Kidney (tissue), 14 donors: ENCODE results near the gene EVA1A. TPM values are rescaled to one million over a fixed set of nuclear protein-coding genes. Genes with fewer than 3 reads are reported as not detected.

Source experiments
- DNase-seq, 5 donors: peaks; one replicate each; pipeline ENCODE4 v3.0.0-alpha.2; 2013 to 2020
- FAIRE-seq: peaks from 2 replicates; lab custom pipeline; 2012; peaks lifted over from hg19 to GRCh38; lab: Jason Lieb, UNC
- H3K27ac ChIP-seq, 2 donors: one replicate each; pipeline ENCODE4 v1.7.0; 2013; ENCODE audit warnings: low read depth in 2 of 2, low read length in 2 of 2, inconsistent platforms in 1 of 2
- H3K27me3 ChIP-seq: one replicate; pipeline ENCODE4 v1.7.1; 2013; ENCODE audit warnings: low read length, inconsistent platforms; ENCODE audit not compliant: control insufficient read depth, insufficient read depth
- H3K36me3 ChIP-seq, 3 donors: one replicate each; pipeline versions ENCODE4 v1.7.0 to v1.7.1; 2013; ENCODE audit warnings: low read length in 3 of 3, control low read depth in 1 of 3, inconsistent platforms in 1 of 3; ENCODE audit not compliant: insufficient read depth in 3 of 3, control insufficient read depth in 2 of 3
- H3K4me1 ChIP-seq, 3 donors: one replicate each; pipeline versions ENCODE4 v1.7.0 to v1.7.1; 2013; ENCODE audit warnings: low read length in 3 of 3, inconsistent platforms in 1 of 3, low read depth in 1 of 3; ENCODE audit not compliant: control insufficient read depth in 2 of 3, insufficient read depth in 2 of 3
- H3K4me3 ChIP-seq, 3 donors: one replicate each; pipeline versions ENCODE4 v1.7.0 to v1.8.1; 2013; ENCODE audit warnings: low read length in 3 of 3, control low read depth in 1 of 3, inconsistent platforms in 1 of 3
- H3K9ac ChIP-seq, 3 donors: one replicate each; pipeline versions ENCODE4 v1.7.0 to v1.7.1; 2013; ENCODE audit warnings: low read length in 3 of 3, control low read depth in 1 of 3, inconsistent platforms in 1 of 3
- H3K9me3 ChIP-seq, 3 donors: one replicate each; pipeline versions ENCODE4 v1.7.0 to v1.7.1; 2013; ENCODE audit warnings: low read length in 3 of 3, control low read depth in 1 of 3, inconsistent platforms in 1 of 3; ENCODE audit not compliant: control insufficient read depth in 2 of 3, insufficient read depth in 1 of 3
- intact Hi-C: fragments of 100-400 bp; cut with DNase I; formaldehyde crosslinking; loops from one replicate; pipeline ENCODE4 v1.11.1; 2022
- polyA plus RNA-seq: library from polyadenylated mRNA; stranded (reverse); fragments of 350-450 nt; fragmentation: Illumina TruSeq; extraction: RNeasy Lipid Tissue Mini Kit (QIAGEN cat#74804); gene quantifications from one replicate; pipeline ENCODE4 v1.2.3, GENCODE V29; 2014; ENCODE audit warnings: low read depth, low replicate concordance; ENCODE audit not compliant: insufficient read depth
- total RNA-seq: library from RNA; stranded (reverse); fragmentation: NEBNext Ultra II Directional; extraction: Animal tissue kit (Norgen Biotek cat#: 25700); gene quantifications from one replicate; pipeline ENCODE4 v1.2.1, GENCODE V29; 2021
- TF ChIP-seq, protein P1 (sequence below): IDR thresholded peaks from 3 replicates; pipeline ENCODE4 v1.5.1; 2012; ENCODE audit warnings: mild to moderate bottlenecking, moderate library complexity, borderline replicate concordance; ENCODE audit not compliant: insufficient read depth; ENCODE audit errors: extremely low read depth
- donor health status: control.
- donor health status: control.
- donor health status: control.
- donor health status: control.
- donor health status: control.
- donor health status: DM: yes; HTN: yes; CAD: no.
- donor health status: Normal renal cell carcinoma (clear cell type).

Gene EVA1A
- total and polyA plus RNA-seq, 2 donors from 2014 or later: 28.1 to 32.4 TPM

DNA sequence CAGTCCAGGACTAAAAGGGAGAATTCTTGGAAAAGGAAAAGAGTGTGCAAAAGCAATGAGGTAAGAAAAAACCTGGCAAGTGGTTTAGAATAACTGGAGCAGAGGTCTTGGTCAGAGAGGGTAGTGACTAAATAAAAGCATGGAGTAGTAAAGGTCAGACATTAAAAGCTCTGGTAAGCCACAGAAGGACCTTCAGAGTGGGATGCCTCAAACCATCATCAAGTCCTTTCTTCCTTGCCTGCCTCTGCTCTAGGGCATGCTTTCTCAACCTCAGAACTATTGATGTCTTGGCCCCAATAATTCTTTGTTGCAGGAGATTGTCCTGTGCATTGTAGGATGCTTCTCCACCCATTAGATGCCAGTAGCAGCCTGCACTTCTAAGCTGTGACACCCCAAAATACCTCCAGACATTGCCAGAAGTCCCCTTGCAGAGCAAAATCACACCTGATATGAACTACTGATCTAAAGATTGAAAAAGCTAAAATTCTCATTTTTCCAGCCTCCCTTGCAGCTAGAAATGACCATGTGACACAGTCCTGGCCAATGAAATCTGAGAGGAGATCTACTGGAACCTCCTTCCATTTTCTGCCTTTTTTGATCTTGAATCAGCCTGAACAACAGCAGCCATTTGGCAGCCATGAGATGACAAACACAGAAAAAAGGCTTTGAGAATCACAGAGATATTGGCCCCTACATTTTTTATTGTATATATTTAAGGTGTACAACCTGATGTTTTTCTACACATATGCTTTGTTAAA, 48.1 kb downstream of the EVA1A start:
- no peak overlapping the region for H3K27ac ChIP-seq
- peaks cover 0 to 6% (median 2%) of the 10 kb centered on the region in 3 donors for H3K9me3 ChIP-seq
- H3K27me3 ChIP-seq: no peaks in the 10 kb centered on the region
- H3K4me1 ChIP-seq: peaks cover 0 to 6% (median 3%) of the 10 kb centered on the region in 3 donors
- intact Hi-C loops: no loop called here
- FAIRE-seq (no peak), DNase-seq (no peak)
- H3K4me3 ChIP-seq: no peak overlapping the region
- TF ChIP-seq, protein P1, sequence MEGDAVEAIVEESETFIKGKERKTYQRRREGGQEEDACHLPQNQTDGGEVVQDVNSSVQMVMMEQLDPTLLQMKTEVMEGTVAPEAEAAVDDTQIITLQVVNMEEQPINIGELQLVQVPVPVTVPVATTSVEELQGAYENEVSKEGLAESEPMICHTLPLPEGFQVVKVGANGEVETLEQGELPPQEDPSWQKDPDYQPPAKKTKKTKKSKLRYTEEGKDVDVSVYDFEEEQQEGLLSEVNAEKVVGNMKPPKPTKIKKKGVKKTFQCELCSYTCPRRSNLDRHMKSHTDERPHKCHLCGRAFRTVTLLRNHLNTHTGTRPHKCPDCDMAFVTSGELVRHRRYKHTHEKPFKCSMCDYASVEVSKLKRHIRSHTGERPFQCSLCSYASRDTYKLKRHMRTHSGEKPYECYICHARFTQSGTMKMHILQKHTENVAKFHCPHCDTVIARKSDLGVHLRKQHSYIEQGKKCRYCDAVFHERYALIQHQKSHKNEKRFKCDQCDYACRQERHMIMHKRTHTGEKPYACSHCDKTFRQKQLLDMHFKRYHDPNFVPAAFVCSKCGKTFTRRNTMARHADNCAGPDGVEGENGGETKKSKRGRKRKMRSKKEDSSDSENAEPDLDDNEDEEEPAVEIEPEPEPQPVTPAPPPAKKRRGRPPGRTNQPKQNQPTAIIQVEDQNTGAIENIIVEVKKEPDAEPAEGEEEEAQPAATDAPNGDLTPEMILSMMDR: no peak
- H3K36me3 ChIP-seq: peaks cover 0 to 17% (median 3%) of the 10 kb centered on the region in 3 donors
- no peak overlapping the region for H3K9ac ChIP-seq

DNA sequence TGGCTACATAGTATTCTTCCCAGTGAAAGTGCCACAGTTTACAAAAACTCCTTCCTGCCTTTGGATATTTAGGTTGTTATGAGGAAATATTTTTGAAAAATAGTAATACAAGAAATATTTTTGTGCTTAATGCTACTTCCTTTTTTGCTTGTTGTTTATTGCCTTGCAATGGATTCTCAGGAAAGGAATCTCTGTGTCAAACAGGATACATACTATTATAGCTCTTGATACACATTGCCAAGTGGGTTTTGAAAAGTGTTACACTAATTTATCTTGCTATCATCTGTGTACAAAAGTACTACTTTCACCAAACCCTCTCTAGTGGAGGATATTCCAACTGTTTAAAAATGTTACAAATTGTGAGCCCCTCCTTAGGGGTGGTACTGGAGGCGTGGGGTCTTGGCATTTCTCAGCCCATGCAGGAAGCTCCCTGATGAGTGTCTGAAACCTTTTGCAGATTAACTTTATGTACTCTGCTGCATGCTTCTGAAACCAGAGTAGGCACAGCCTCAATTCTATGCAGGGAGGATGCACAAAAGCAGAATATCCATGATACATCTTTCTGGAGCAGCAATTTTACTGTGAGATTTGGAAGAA, 54.5 kb downstream of the EVA1A start:
- no peak overlapping the region for H3K27ac ChIP-seq
- no peak overlapping the region for H3K9ac ChIP-seq
- peaks cover 0 to 4% (median 2%) of the 10 kb centered on the region in 3 donors for H3K36me3 ChIP-seq
- TF ChIP-seq, protein P1: no peak
- DNase-seq (peak in 1 of 5 donors; percentile 11), FAIRE-seq (no peak)
- H3K4me1 ChIP-seq: no peaks in the 10 kb centered on the region
- H3K9me3 ChIP-seq: no peaks in the 10 kb centered on the region
- intact Hi-C loops: no loop called here
- H3K4me3 ChIP-seq: no peak overlapping the region
- no peaks in the 10 kb centered on the region for H3K27me3 ChIP-seq

DNA sequence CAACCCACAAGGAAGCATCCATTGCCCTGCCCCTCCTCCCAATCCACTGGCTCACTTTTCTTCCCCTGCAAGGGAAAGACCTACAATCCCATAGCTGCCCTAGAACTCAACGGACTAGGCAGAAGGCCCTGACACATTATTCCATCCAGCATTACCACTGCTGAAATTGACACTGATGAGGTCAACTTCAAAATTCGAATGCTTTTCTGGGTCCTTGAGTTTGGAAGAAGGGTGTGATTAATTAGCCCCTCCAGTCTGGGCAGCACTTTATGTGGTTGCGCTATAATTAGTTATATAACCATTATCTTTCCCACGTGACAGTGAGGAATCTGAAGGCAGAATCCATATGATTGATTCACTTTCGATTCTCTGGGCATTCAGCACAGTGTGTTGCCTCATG, 55.7 kb downstream of the EVA1A start:
- Histone ChIP-seq H3K9ac (no peak overlapping the region), H3K27ac (no peak overlapping the region)
- no peak for FAIRE-seq

More for the DNA sequence above, 55.7 kb downstream of the EVA1A start:
- TF ChIP-seq, protein P1: no peak
- DNase-seq: no peak
- intact Hi-C loops: no loop called here
- H3K27me3 ChIP-seq: no peaks in the 10 kb centered on the region
- no peaks in the 10 kb centered on the region for H3K9me3 ChIP-seq
- no peak overlapping the region for H3K4me3 ChIP-seq
- H3K4me1 ChIP-seq: no peaks in the 10 kb centered on the region
- peaks cover 0 to 4% (median 2%) of the 10 kb centered on the region in 3 donors for H3K36me3 ChIP-seq
